Chondrocyte (in vitro differentiated cells): ENCODE measurements around the gene CR2. TPM values are rescaled to one million over a fixed set of nuclear protein-coding genes. Genes with fewer than 3 reads are reported as not detected.

Experiments used
- DNase-seq: peaks from one replicate; pipeline ENCODE4 v3.0.0; 2021; ENCODE audit warnings: mixed read lengths, low spot score
- H3K27ac Mint-ChIP-seq: one replicate; pipeline ENCODE4 v1.8.0; 2021; ENCODE audit warnings: mild to moderate bottlenecking, moderate library complexity, mixed read lengths; ENCODE audit not compliant: unreplicated experiment
- H3K27me3 Mint-ChIP-seq: 2 replicates; pipeline ENCODE4 v1.8.0; 2021; ENCODE audit warnings: low read depth, mixed read lengths
- H3K36me3 Mint-ChIP-seq: 2 replicates; pipeline ENCODE4 v1.8.0; 2021; ENCODE audit warnings: low read depth, mixed read lengths
- H3K4me1 Mint-ChIP-seq: 2 replicates; pipeline ENCODE4 v1.8.0; 2021; ENCODE audit warnings: low read depth, mild to moderate bottlenecking, mixed read lengths
- H3K4me3 Mint-ChIP-seq: one replicate; pipeline ENCODE4 v1.8.0; 2021; ENCODE audit warnings: mild to moderate bottlenecking, moderate library complexity, mixed read lengths; ENCODE audit not compliant: unreplicated experiment
- H3K9me3 Mint-ChIP-seq: 2 replicates; pipeline ENCODE4 v1.8.0; 2021; ENCODE audit warnings: low read depth, mixed read lengths
- total RNA-seq: library from RNA; stranded (reverse); gene quantifications from 3 replicates; pipeline ENCODE4 v1.2.1, GENCODE V29; 2021
- TF ChIP-seq, protein P1 (sequence below): fragments of 200-600 bp; sonication (generic); IDR thresholded peaks from 2 replicates; pipeline ENCODE4 v1.5.0; 2021; ENCODE audit warnings: antibody characterized with exemption, mild to moderate bottlenecking, moderate library complexity

The CR2 gene
- total RNA-seq, 1 donor from 2014 or later, result not detected

DNA sequence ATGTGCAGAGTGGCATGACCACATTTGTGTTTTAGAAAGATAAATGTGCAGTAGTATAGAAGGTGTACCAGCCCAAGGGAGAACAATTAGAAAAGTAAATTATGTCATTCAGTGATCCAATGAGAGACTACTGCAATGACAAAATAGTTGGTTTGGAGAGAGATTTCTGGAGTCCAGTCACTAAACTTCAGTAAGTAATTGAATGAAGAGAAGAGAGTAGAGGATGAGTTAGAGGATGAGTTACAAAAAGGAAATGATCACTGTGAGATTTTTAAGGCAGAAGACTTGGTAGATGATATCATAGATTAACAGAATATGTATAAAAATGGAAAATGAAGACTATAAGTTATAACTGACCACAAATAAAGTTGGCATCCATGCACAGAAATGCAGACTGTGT is 8.4 kb downstream of the CR2 start:
- TF ChIP-seq, protein P1, sequence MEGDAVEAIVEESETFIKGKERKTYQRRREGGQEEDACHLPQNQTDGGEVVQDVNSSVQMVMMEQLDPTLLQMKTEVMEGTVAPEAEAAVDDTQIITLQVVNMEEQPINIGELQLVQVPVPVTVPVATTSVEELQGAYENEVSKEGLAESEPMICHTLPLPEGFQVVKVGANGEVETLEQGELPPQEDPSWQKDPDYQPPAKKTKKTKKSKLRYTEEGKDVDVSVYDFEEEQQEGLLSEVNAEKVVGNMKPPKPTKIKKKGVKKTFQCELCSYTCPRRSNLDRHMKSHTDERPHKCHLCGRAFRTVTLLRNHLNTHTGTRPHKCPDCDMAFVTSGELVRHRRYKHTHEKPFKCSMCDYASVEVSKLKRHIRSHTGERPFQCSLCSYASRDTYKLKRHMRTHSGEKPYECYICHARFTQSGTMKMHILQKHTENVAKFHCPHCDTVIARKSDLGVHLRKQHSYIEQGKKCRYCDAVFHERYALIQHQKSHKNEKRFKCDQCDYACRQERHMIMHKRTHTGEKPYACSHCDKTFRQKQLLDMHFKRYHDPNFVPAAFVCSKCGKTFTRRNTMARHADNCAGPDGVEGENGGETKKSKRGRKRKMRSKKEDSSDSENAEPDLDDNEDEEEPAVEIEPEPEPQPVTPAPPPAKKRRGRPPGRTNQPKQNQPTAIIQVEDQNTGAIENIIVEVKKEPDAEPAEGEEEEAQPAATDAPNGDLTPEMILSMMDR, result no peak
- Mint-ChIP-seq H3K9me3 (no peaks in the 10 kb centered on the region), H3K36me3 (no peaks in the 10 kb centered on the region), H3K4me3 (no peak overlapping the region), H3K27ac (no peak overlapping the region), H3K4me1 (no peaks in the 10 kb centered on the region), H3K27me3 (peaks cover 16% of the 10 kb centered on the region)
- no peak for DNase-seq

DNA sequence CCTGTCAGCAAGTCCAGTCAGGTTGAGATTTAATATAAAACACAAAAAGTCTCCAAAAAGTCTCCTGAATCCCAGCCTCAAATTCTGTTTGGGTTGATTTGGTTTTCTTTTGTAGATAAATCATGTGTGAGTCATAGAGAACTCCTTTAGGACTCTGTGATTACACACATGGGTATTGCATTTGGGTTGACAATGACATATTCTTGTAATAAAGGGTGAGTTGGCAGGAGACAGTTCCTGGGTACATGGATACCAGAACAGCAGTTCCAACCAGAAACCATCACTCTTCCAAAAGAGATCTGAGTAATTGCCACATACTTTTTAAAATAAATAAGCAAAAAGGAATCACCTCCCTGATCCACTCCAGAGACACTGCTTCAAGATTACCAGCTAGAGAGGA is 8.9 kb downstream of the CR2 start:
- TF ChIP-seq, protein P1, result no peak
- peaks cover 16% of the 10 kb centered on the region for H3K27me3 Mint-ChIP-seq
- H3K9me3 Mint-ChIP-seq, result no peaks in the 10 kb centered on the region
- no peaks in the 10 kb centered on the region for H3K4me1 Mint-ChIP-seq
- H3K36me3 Mint-ChIP-seq, result no peaks in the 10 kb centered on the region
- no peak overlapping the region for H3K27ac Mint-ChIP-seq
- no peak overlapping the region for H3K4me3 Mint-ChIP-seq
- no peak for DNase-seq

DNA sequence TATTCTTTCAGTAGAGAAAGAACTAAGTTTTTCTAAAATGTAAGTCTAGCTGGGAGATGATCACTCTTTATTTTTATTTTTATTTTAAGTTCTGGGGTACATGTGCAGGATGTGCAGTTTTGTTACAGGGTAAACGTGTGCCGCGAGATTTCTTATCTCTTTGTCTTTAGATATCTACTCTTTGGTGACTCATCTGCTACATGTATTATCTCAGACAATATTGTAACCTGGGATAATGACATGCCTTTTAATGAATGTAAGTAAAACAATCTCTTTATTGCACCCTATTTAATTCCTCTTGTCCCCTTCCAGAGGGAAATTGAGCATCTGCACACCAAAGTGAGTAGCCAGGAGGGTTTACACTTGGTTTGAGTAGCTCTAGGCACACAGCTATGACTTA is 9.4 kb downstream of the CR2 start:
- Mint-ChIP-seq H3K9me3 (no peaks in the 10 kb centered on the region), H3K4me1 (no peaks in the 10 kb centered on the region)

DNA sequence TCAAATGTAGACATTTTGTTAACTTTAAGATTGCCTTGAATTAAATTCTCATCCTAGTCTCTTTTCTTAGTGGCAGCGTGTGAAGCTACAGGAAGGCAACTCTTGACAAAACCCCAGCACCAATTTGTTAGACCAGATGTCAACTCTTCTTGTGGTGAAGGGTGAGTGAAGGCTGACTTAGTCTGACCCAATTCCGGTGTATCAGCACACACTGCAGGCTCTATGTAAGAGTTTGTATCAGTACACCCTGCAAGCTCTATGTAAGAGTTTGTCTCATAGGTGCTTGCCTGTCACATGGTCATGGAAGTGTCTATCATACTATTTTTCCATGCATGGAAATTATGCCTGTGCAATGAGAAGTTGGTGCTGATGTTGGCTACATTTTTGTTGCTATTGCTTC is 16.8 kb downstream of the CR2 start:
- Mint-ChIP-seq H3K9me3 (no peaks in the 10 kb centered on the region), H3K27me3 (peaks cover 8% of the 10 kb centered on the region), H3K4me3 (no peak overlapping the region), H3K4me1 (no peaks in the 10 kb centered on the region), H3K36me3 (no peaks in the 10 kb centered on the region), H3K27ac (no peak overlapping the region)
- no peak for DNase-seq
- TF ChIP-seq, protein P1, result no peak

More for the DNA sequence above, 9.4 kb downstream of the CR2 start:
- Mint-ChIP-seq H3K36me3 (no peaks in the 10 kb centered on the region), H3K27ac (no peak overlapping the region), H3K4me3 (no peak overlapping the region), H3K27me3 (peaks cover 16% of the 10 kb centered on the region)
- no peak for DNase-seq
- TF ChIP-seq, protein P1, result no peak

DNA sequence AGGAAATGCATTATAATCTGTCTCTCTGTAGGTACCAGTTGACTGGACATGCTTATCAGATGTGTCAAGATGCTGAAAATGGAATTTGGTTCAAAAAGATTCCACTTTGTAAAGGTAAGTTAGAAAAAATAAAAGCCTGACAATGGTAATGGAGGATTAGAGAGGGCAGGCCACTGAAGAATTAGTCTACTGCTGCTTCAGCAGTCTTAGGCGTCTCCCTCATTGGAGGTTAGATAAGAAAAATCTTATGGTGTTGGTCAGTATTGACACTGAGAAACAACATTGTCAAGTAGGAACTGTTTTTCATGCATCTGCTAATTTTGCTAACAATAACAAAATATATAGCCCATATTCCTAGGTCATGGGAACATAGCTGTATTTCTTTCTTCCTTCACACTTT is 20.1 kb downstream of the CR2 start:
- no peaks in the 10 kb centered on the region for H3K4me1 Mint-ChIP-seq
- no peak overlapping the region for H3K4me3 Mint-ChIP-seq
- TF ChIP-seq, protein P1, result no peak
- no peaks in the 10 kb centered on the region for H3K36me3 Mint-ChIP-seq
- DNase-seq, result no peak
- H3K9me3 Mint-ChIP-seq, result no peaks in the 10 kb centered on the region
- H3K27ac Mint-ChIP-seq, result no peak overlapping the region
- peaks cover 11% of the 10 kb centered on the region for H3K27me3 Mint-ChIP-seq
